ENCODE measurements around the gene GABBR2.

The GABBR2 gene

DNA sequence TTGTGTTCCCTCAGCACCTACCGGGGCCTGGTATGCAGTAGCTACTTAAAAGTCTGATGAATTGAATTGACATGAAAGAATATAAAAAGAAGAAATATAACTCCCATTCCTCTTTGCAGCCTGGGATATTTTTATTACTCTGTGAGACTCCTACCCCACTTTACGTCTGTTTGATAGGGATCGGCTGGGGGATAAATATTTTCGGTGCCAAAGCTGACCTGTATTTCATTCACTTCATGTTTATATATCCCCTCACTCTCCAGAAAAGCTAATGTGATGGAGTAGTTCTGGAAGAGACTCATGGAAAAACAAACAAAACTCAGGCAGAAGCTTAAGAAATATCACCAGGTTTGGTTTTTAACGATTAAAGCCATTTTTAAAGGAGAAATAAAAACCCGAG, 345.1 kb downstream of the GABBR2 start:
- no peak for DNase-seq

DNA sequence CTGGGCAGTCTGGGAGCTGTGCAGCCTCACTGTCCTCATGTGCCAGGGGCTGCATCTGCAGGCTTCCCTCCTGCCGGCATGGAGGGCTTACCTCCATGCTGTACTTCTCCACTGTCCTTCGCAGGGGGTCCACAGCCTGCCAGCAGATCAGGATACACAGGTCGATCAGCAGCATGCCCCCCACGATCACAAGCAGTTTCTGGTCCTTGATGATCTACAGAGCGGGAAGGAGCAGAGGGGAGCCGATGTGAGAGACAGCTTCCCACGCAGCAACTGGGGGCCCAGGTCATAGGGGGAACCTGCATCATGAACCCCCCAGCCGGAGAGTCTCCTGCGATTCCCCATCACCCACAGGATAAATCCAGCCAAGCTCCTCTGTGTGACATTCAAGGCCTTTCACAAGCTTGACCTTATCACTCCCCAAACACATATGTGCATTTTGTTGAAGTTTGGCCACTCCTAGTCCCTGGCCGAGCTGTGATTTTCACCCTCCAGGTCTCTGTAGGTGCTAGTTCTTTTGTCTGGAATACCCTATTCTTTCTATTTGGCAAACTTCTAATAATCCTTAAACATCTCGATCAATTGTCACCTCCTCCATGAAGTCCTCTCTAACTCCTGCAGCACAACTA, 346.0 kb downstream of the GABBR2 start:
- no peak for DNase-seq

DNA sequence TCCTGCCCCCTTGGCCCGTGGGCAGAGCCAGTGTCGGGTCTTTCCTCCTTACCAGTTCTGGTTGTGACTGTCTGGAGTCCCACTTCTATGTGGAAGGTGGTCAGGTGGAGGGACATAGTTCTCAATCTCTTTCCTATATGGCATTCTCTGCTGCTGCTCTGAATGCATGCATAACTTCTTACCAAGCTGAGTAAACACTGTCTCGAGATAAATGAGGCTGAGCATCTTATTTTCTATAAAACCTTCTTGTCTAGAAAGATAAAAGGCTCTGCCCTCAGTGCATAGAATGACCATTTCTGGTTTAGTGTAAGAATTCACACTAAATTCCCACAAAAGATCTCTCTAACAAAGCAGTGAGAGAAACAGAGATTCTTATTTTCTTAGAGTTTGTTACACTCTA, 347.1 kb downstream of the GABBR2 start:
- no peak for DNase-seq

DNA sequence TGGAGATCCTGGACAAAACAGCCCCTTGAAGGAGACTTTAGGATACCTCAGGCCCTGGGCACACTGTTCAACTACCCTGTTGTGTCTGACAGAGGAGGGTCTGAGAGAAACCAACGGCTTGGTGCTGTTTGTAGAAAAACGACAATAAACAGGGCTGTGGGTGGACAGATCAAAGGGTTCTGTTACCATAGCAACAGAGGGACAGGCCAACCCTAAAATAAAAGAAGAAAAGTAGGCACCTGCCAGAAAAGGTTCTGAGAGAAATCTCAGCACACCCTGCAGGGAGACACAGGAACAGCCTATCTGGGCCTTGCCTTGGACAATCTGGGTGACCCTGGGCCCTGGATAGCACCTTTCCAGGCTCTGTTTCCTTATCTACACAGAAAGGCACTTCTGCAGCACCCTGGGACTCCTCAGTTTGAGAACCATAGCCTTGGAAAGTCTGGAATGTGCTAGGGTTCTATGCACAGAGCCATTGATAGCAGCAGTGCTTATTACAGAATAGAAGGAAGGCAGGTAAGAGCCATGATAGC, 348.5 kb downstream of the GABBR2 start:
- DNase-seq = no peak

DNA sequence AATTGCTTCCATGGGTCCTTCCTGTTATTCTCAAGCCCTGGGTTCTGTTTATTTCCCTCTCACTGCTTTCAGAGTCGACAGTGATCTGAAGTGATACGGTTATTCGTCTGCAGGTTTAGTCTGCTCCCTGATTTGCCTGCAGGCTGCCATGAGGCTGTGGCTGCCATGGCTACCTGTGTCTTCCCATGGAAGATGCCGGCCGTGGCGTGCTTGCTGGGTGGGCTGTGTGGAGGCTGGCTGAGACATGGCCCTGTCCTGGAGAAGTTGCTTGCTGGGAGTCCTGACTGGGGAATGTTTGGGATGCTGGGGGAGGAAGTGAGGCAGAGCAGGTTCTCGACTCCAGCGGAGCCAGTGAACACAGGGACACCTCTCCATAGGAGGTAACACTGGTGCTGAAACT, 349.2 kb downstream of the GABBR2 start:
- DNase-seq = no peak

DNA sequence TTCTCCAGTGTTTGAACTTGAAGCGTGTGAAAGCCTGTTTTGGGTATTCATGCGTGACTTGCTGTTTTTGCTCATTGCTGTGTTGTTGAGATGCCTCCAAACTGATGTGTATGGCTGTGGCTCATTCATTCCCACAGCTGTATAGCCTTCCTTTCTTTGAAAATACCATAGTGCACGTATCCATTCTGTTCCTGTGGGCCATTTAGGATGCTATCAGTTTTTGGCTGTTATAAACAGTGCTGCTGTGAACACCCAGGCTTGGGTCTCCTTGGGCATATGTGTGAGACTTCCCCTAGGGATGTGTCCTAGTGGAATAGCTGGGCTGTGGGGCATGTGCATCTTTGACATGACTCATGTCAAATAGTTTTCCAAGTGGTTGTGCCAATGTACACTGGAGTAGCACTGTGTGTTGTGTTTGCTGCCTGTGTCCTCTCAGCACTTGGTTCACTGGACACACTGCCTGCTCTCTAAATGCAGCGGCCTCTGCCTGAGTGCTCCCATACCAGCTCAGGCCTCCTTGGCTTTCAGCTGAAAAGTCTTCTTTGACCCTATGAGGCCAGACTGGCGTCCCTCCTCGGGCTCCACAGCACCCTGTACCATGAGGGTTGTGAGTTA, 350.7 kb downstream of the GABBR2 start:
- DNase-seq = no peak

DNA sequence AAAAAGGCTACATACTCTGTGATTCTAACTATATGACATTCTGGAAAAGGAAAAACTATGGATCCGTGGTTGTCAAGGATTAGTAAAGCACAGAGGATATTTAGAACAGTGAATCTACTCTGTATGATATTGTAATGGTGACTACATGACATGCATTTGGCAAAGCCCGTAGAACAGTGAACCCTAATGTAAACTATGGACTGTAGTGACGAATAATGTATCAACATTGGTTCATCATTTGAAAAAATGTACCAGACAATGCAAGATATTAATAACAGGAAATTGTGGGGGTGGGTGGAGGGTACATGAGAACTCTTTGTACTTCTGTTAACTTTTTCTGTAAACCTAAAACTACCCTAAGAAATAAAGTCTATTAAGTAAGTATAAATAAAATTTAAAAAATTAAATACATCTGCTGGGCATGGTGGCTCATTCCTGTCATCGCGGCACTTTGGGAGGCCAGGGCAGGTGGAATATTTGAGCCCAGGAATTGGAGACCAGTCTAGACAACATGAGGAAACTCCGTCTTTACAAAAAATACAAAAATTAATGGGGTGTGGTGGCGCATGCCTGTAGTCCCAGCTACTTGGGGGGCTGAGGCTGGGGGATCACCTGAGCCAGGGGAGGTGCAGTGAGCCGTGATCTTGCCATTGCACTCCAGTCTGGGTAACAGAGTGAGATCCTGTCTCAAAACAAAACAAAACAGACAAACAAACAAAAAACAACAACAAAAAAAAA, 351.6 kb downstream of the GABBR2 start:
- DNase-seq = no peak

DNA sequence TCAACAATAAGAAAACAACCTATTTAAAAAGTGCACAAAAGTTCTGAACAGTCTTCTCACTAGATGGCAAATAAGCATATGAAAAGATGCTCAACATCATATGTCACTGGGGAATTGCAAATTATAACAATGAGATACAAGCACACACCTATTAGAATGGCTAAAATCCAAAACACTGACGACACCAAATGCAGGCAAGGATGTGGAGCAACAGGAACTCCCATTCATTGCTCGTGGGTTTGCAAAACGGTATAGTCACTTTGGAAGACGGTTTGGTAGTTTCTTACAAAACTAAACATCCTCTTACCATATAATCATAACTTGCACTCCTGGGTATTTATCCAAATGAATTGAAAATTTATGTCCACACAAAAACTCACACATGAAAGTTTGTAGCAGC, 352.4 kb downstream of the GABBR2 start:
- no peak for DNase-seq

DNA sequence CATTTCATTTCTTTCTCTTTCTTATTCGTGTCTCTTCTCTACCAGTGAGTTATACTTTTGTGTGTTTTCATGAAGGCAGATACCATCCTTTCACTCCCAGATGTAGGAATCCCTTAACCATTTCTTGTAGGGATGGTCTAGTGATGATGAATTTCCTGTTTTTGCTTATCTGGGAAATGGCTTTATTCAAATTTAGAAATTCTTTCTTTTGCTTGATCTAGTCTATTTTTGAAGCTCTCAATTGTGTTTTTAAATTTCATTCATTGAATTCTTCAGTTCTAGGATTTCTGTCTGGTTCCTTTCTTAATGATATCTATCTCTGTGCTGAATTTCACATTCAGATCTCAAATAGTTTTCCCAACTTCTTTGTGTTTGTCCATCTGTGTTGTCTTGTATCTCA, 357.4 kb downstream of the GABBR2 start:
- no peak for DNase-seq

DNA sequence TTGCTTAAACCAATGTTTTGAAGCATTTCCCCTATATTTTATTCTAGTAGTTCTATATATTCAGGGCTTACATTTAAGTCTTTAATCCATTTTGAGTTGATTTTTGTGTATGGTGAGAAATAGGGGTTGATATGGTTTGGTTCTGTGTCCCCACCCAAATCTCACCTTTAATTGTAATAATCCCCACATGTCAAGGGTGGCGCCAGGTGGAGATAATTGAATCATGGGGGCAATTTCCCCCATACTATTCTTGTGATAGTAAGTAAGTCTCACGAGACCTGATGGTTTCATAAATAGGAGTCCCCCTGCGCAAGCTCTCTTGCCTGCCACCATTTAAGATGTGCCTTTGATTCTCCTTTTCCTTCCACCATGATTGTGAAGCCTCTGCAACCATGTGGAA, 361.1 kb downstream of the GABBR2 start:
- DNase-seq = no peak

DNA sequence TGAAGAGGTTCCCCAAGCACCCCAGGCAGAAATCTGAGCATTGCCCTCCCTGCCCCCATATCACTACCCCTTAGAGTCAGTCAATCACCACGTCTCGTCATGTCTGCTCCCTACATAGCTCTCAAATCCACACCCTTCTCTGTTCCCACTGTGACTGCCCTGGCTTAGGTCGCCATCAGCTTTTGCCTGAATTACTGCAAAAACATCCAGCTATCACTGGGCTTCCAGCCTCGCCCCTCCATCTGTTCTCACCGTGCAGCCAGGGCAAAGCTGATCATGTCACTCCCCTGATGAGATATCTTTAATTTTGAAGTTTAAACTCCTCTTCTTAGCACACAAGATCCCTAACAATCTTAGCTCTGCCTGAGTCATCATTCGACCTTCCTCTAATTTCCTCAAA, 363.7 kb downstream of the GABBR2 start:
- no peak for DNase-seq

DNA sequence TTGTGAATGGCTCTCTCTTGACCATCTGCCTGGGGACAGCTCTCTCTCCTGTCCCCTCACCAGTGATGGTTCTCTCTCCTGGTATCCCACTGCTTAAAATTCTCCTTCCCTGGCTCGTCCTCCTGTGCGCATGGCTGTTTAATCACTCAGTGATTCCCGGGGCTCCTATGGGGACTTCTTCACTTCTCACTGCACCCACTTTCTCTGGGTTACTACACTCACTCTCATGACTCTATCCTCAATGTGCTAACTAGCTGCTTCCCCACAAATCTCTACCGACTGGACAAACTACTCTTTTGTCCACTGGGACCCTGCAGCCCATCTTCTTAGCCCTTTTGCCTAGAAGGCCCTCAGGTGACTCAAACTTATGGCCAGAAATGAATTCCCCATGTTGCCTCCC, 364.2 kb downstream of the GABBR2 start:
- DNase-seq = no peak

DNA sequence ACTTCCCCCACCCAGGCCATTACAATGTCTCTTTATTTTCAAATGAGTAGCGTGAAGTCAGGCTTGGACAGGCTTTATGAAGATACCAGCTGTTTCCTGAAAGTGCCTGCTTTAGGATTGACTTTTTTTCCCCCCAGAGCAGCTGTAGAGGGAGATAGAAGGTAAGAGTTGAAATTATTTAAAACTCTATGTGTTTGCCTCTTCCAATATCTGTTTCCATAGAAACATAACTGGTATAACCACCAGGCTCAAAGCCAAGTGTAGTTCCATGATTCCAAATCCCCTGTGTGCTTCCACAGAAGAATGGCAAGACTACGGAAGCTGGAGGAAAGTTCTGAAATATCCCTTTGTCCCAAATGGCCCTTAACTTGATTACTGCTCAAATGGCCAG, 365.9 kb downstream of the GABBR2 start:
- DNase-seq = no peak

DNA sequence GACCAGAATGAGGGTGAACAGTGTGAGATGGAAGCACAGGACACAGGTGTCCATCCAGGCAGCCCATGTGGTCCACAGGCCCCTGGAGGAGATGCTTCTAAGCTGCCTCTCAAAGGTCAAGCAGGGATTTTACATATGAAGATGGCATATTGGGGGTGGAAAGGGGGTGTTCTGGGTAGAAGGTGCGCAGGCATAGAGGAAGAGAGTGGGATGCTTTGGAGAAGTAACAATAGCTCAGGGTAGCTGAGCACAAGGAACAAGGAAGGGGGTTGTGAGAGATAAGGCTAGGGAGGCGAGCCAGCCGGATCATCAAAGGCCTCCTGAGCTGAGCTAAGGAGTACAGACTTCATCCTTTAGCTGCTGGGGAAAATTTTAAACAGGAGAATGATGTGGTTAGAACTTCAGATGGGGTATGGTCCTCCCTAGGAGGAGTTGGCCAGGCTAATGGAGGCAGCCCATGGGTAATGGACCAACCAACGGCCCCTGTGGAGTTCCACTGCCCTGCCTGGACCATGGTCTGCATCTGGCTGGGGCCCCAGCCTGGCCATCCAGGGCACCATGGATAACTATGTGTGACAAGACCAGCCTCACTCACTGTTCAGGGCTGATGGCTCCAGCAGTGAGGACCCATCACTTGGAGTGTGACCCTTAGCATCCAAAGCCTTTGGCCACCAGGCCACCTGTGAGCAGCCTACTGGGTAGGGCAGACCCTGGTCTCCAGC, 366.5 kb downstream of the GABBR2 start:
- no peak for DNase-seq

DNA sequence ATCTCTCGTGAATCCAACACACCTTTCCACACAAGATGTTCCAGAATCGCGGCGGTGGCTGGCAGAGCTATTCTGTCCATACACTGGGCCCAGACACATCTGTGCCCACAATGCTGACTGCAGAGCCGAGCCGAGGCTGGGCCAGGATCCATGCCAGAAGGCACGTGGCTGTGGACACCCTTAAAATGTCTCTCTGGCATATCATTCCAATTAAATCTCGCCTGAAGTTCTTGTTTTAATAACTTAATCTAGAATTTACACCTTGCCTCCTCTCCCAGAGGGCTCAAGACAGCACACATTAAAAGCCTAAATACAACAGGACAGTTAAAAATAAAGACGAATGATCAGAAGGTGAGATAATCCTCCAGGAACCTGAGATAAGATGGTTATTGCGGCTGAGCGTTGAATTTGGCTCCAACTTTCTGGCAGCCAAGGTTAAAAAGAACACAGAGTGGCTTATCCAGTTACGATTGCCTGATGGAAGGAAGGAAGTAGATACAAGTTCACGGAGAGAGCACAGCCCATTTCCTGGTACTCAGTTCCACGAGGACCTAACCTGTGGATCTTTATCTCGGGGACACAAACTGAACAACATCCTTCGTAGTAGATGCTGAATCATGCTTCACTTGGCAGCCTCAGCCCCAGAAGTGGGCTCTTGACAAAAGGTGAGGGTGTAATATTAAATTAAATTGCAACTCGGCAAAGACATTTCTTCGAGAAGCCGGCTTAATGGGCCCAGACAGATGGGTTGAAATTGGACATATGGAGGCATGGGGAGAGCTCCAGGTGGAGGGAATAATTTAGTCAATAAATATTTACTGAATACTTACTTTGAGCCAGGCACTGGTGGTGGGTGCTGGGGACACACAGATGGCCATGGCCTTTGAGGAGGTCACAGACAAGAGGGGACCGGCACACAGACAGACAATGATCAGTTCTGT, 367.3 kb downstream of the GABBR2 start:
- no peak for DNase-seq

DNA sequence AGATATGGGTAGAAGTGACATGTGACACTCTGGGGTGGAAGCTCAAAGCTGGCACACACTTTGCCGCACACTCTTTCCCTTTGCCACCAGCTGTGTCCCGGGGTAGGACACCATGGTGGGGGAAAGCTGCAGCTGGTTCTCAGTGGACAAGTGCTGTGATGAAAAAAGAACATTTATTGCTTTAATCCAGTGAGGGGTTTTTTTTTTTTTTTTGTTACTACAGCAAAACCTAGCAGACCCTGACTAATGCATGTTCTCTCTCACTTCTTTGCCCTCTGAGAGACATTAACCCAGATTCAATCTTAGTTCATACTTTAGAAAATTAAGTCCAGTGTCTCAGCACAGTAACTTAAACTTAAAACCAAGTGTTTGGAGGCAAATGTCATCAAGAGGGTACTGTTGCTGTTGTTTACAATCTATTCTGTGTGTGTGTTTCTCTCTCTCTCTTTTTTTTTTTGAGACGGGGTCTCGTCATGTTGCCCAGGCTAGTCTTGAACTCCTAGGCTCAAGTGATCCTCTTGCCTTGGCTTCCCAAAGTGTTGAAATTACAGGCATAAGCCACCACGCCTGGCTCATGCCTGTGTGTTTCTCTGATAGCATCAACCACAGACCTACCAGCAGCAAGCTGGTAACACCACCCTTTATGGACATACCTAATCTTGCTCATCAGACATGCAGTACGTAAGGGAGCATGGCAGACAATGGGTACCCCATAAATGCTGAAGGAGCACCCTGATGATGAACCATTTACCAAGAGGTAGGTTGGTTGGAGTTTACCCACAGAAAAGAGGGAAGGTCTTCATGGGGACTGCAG, 368.5 kb downstream of the GABBR2 start:
- DNase-seq = no peak

DNA sequence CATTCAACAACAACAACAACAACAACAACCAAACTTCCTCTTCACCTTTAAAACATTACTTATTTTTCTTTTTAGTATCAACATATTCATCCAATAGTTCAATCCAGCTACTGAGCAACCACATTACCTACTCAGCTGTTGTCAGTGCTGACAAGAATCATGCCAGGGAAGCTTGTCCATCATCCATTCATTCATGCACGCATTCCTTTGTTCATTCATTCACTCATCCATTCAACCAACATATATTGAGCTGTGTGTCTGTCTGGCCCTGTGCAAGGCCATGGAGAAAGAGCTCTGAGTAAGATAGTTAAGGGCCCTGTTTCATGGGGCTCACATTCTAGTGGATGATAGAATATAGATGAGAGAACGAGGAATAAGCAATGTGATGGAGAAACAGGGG, 373.1 kb downstream of the GABBR2 start:
- no peak for DNase-seq

DNA sequence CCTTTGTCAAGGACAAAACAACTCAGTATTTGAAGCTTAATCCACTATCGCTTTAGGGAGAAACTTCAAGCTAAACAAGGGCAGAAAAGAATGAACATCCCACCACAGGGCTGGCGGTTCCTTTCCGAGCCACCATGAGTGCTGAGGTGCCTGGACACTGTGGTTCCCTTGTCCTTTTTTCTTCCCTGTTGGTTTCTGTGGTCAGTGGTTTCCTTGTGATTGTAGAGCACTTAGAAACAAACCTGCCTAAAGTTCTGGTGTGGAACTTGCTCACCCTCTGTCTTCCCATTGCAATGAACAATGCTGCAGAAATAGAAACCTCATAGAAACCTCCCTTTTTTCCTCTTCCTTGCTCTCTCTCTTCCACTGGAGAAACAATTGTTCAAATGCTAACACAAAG, 373.9 kb downstream of the GABBR2 start:
- DNase-seq = no peak

DNA sequence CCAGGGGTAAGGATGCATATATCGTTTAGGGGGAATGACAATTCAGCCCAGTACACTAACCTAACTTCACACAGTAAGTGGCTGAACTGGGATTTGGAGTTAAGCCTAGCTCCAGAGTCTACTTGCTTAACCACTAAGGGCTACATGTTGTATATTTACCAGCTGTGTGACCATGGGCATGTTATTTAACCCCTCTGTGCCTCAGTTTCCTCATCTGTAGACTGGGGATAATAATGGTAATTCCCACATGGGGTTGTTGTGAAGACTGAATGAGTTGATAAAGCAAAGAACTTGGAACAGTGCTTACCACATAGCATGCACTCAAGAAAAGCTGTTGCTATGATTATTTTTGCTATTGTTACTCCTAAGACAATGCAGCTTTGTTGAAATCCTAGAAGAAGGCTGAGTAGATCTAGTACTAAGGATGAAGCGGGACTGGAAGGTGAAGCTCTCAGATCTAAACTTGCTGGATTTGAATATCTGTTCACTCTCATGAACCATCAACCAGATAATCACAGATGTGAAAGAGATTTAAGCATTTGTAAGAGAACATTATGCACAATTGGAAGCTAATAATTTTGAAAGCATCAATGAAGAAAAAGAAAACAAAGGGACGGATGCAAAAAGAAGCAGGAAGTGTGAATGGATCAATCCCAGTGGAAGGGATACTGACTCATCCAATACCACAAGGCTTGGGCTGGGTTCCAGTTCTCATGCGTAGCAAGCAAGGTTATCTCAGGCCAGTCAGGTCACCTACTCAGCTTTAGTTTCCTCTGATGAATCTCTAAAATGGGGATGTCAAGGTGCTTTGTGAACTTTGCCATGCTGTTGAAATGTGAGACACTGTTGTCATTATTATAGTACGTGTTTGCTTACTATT, 374.8 kb downstream of the GABBR2 start:
- no peak for DNase-seq

DNA sequence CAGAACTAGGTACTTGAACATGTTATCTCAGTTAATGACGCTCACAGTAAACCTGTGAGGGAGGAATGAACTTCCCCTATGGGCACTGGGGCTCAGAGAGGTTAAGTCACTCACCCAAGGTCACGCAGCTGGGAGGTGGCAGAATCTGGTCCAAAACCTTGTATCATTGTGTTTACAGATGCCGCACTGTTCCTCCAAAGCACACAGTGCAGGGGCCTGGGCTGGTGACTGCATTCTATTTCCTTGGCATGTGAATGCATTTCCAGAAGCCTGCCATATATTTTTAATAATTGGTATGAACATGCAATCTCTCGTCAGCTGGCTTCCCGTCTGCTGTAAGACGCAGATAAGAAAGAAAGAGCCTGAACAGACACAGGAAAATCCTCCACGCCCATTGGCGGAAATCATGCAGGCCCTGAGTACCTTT, 376.3 kb downstream of the GABBR2 start:
- no peak for DNase-seq
